Measurements from ENCODE around the gene PPIH. TPM values are rescaled to one million over a fixed set of nuclear protein-coding genes. Genes with fewer than 3 reads are reported as not detected.
"Not testable (repeated sequence)": the region's sequence is repeated elsewhere in the genome, so short reads cannot be mapped to it uniquely, and the experiment has no call there.

Gene PPIH
- total RNA-seq, 1 experiment from 2014 or later, result 42.1 TPM

DNA sequence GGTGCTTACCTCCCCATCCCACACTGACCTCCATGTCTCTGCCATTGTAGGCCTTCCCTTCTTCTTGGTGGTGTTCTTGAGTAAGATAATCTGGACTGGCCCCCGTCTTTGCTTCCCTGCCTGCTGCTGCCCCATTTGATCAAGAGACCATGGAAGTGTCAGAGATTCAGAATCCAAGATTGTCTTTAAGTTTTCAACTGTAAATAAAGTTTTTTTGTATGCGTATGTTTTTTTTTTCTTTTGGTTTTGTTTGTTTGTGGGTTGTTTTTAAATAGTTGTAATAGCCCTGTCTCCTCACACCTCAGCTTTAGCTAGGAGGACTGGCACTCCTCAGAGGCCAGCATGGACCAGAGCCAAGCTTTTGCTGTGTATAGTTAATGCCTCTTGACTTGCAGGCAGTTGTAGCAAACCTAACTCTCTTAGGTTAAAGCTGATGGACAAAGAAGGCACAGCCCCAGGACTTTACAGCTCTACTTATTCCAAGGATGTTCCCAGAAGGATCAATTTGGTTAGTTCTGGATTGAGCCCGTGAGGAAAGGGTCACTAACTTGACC, 18.4 kb downstream of the PPIH start:
- peaks cover 14% of the 10 kb centered on the region for H3K79me2 ChIP-seq (ENCODE audit: low read length)
- no peaks in the 10 kb centered on the region for H3K9me3 ChIP-seq (ENCODE audit: low read length)
- peaks cover 33% of the 10 kb centered on the region for H3K4me1 ChIP-seq (ENCODE audit: low read length)
- no peaks in the 10 kb centered on the region for H3K9me2 ChIP-seq (replicated peaks; ENCODE audit: insufficient read depth, low read length)
- H4K20me1 ChIP-seq (ENCODE audit: insufficient read depth, low read depth, low read length), result no peaks in the 10 kb centered on the region
- H3K9ac ChIP-seq (ENCODE audit: low read length), result no peak overlapping the region
- no peak overlapping the region for H3K27ac ChIP-seq (ENCODE audit: low read length)
- H3K36me3 ChIP-seq (ENCODE audit: insufficient read depth, low read length), result peaks cover 25% of the 10 kb centered on the region; the same call in 1 of the 2 replicates
- H3K4me3 ChIP-seq (ENCODE audit: low read length), result no peak overlapping the region
- no peak for DNase-seq
- no peak overlapping the region for H3K4me2 ChIP-seq (ENCODE audit: low read depth, low read length, poor library complexity, severe bottlenecking)
- no peak overlapping the region for H2AFZ ChIP-seq (ENCODE audit: low read length)
- no peaks in the 10 kb centered on the region for H3K27me3 ChIP-seq (ENCODE audit: low read length)

GRCh38 chr1:42679364-42679983, 21.3 kb downstream of the PPIH start:
- Histone ChIP-seq H3K27me3 (ENCODE audit: low read length) (no peaks in the 10 kb centered on the region), H3K9me2 (replicated peaks; ENCODE audit: insufficient read depth, low read length) (no peaks in the 10 kb centered on the region), H4K20me1 (ENCODE audit: insufficient read depth, low read depth, low read length) (peaks cover 15% of the 10 kb centered on the region), H2AFZ (ENCODE audit: low read length) (no peak overlapping the region), H3K4me1 (ENCODE audit: low read length) (peaks cover 44% of the 10 kb centered on the region), H3K9me3 (ENCODE audit: low read length) (no peaks in the 10 kb centered on the region), H3K9ac (ENCODE audit: low read length) (0 out of 2 replicates have a peak overlapping the region, but pooled peaks have one; percentile 14), H3K36me3 (ENCODE audit: insufficient read depth, low read length) (peaks cover 30% of the 10 kb centered on the region), H3K4me2 (ENCODE audit: low read depth, low read length, poor library complexity, severe bottlenecking) (peak overlapping the region; percentile 79), H3K27ac (ENCODE audit: low read length) (no peak overlapping the region), H3K4me3 (ENCODE audit: low read length) (no peak overlapping the region), H3K79me2 (ENCODE audit: low read length) (peaks cover 34% of the 10 kb centered on the region)
- DNase-seq, result no peak

GRCh38 chr1:42680055-42680454, 21.8 kb downstream of the PPIH start:
- peak overlapping the region; percentile 67 for H3K4me3 ChIP-seq (ENCODE audit: low read length)
- H3K4me1 ChIP-seq (ENCODE audit: low read length), result peaks cover 45% of the 10 kb centered on the region
- no peaks in the 10 kb centered on the region for H3K9me3 ChIP-seq (ENCODE audit: low read length)
- no peak for DNase-seq
- no peak overlapping the region for H2AFZ ChIP-seq (ENCODE audit: low read length)
- peaks cover 31% of the 10 kb centered on the region for H3K36me3 ChIP-seq (ENCODE audit: insufficient read depth, low read length)
- H3K27me3 ChIP-seq (ENCODE audit: low read length), result no peaks in the 10 kb centered on the region
- peak overlapping the region; percentile 79 for H3K4me2 ChIP-seq (ENCODE audit: low read depth, low read length, poor library complexity, severe bottlenecking)
- H4K20me1 ChIP-seq (ENCODE audit: insufficient read depth, low read depth, low read length), result peaks cover 21% of the 10 kb centered on the region
- peaks cover 40% of the 10 kb centered on the region for H3K79me2 ChIP-seq (ENCODE audit: low read length)
- H3K9ac ChIP-seq (ENCODE audit: low read length), result peak overlapping the region; percentile 96
- H3K27ac ChIP-seq (ENCODE audit: low read length), result no peak overlapping the region
- H3K9me2 ChIP-seq (replicated peaks; ENCODE audit: insufficient read depth, low read length), result no peaks in the 10 kb centered on the region

- Histone ChIP-seq H3K27ac (ENCODE audit: low read length) (peak overlapping the region; percentile 75), H3K9ac (ENCODE audit: low read length) (peak overlapping the region; percentile 96), H4K20me1 (ENCODE audit: insufficient read depth, low read depth, low read length) (peaks cover 31% of the 10 kb centered on the region), H3K9me3 (ENCODE audit: low read length) (no peaks in the 10 kb centered on the region), H3K4me1 (ENCODE audit: low read length) (peaks cover 46% of the 10 kb centered on the region), H3K4me3 (ENCODE audit: low read length) (peak overlapping the region; percentile 67), H2AFZ (ENCODE audit: low read length) (no peak overlapping the region; the same call in 1 of the 2 replicates), H3K9me2 (replicated peaks; ENCODE audit: insufficient read depth, low read length) (no peaks in the 10 kb centered on the region), H3K36me3 (ENCODE audit: insufficient read depth, low read length) (peaks cover 36% of the 10 kb centered on the region), H3K27me3 (ENCODE audit: low read length) (no peaks in the 10 kb centered on the region), H3K4me2 (ENCODE audit: low read depth, low read length, poor library complexity, severe bottlenecking) (peak overlapping the region; percentile 79), H3K79me2 (ENCODE audit: low read length) (peaks cover 51% of the 10 kb centered on the region)
- DNase-seq, result peak; percentile 73
These were observed 22.9 kb downstream of the PPIH start for GRCh38 chr1:42680921-42681683.

DNA sequence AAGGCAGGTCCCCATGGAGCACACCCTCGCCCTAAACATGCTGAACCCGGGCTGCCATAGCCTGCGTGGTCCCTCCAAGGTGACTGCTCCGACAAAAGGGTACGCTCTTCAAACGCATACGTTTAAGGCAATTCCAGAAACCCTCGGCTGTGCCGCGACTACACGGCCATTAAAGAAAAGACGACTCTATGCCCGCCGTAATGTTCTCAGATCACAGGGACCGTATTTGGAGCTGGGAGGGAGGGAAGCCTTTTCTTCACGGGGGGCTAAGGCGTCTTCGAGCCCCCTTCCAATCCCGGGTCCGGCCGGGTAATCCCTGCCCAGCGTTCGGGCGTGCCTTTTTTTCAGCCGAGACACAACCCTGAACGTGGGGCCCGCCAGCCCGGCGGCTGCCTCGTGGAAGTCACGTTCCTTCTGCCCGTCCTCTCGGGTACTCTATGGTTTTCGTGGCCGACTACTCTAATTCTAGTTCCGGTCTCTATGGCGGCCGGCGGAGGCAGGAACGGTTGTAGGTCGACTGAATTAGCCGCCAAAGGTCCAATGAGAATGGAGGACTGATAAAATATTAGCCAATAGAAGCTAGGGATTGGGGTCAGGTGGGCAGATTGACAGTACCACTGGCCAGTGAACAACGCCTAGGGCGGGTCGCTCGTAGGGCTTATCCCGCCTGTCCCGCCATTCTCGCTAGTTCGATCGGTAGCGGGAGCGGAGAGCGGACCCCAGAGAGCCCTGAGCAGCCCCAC, 23.7 kb downstream of the PPIH start, which contains the start of gene YBX1:
Gene YBX1 (plus strand): TSS at position 678 of the 743 bp plus-strand sequence. CDS start 148 bp downstream, outside the sequence.
- Histone ChIP-seq H3K36me3 (ENCODE audit: insufficient read depth, low read length) (peaks cover 39% of the 10 kb centered on the region), H3K79me2 (ENCODE audit: low read length) (peaks cover 59% of the 10 kb centered on the region), H3K27me3 (ENCODE audit: low read length) (no peaks in the 10 kb centered on the region), H3K4me3 (ENCODE audit: low read length) (peak within 1 kb of the TSS; percentile 67), H2AFZ (ENCODE audit: low read length) (no peak within 1 kb of the TSS; the same call in 1 of the 2 replicates), H4K20me1 (ENCODE audit: insufficient read depth, low read depth, low read length) (peaks cover 39% of the 10 kb centered on the region), H3K9me3 (ENCODE audit: low read length) (no peaks in the 10 kb centered on the region), H3K4me2 (ENCODE audit: low read depth, low read length, poor library complexity, severe bottlenecking) (peak within 1 kb of the TSS; percentile 97), H3K9me2 (replicated peaks; ENCODE audit: insufficient read depth, low read length) (no peaks in the 10 kb centered on the region), H3K27ac (ENCODE audit: low read length) (peak within 1 kb of the TSS; percentile 75), H3K9ac (ENCODE audit: low read length) (peak within 1 kb of the TSS; percentile 96), H3K4me1 (ENCODE audit: low read length) (peaks cover 54% of the 10 kb centered on the region)
- DNase-seq, result peak; percentile 99

- not testable (repeated sequence) for H3K27me3 ChIP-seq (ENCODE audit: low read length); H3K9me3 ChIP-seq (ENCODE audit: low read length); DNase-seq; H2AFZ ChIP-seq (ENCODE audit: low read length); H3K27ac ChIP-seq (ENCODE audit: low read length); H3K9me2 ChIP-seq (replicated peaks; ENCODE audit: insufficient read depth, low read length); H3K4me2 ChIP-seq (ENCODE audit: low read depth, low read length, poor library complexity, severe bottlenecking)
- peaks cover 59% of the 10 kb centered on the region for H3K4me1 ChIP-seq (ENCODE audit: low read length)
- peak overlapping the region; percentile 87 for H3K9ac ChIP-seq (ENCODE audit: low read length)
- H3K79me2 ChIP-seq (ENCODE audit: low read length), result peaks cover 64% of the 10 kb centered on the region
- peak overlapping the region; percentile 67; the same call in 1 of the 2 replicates for H3K4me3 ChIP-seq (ENCODE audit: low read length)
- H3K36me3 ChIP-seq (ENCODE audit: insufficient read depth, low read length), result peaks cover 41% of the 10 kb centered on the region
- peaks cover 44% of the 10 kb centered on the region for H4K20me1 ChIP-seq (ENCODE audit: insufficient read depth, low read depth, low read length)
These were observed 24.2 kb downstream of the PPIH start for GRCh38 chr1:42682484-42682738.

DNA sequence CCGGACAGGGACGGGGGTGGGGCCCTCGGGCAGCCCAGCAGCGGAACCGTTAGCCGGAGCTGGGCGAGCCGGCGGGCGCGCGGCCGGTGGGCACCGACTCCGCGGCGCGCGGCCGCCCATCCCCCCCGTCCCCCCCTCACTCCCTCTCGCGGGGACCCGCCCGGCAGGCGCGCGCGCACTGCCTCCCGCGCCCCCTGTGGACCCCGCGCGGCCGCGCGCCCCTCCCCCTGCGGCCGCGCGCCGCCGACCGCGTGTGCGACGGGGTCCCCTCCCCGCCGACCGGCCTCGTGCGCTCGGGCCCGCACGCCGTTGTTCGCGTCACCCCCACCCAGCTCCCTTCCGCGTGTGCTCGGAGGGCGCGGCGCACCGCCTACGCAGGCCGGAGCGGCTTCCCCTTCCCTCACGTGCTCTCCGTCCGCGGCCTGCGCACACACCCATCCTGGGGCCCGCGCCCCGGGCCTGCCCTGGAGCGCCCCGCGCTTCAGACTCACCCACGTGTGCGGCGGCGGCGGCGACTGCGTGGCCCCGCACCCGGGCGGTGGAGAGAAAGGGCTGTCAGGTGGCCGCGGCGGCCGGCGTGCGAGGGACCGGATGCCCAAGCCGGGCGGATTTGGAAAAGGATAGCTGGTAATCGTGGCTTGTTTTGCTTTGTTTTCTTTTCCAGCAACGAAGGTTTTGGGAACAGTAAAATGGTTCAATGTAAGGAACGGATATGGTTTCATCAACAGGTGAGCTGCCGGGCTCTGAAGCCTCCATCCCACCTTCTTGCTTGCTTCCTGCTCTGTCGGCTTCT, 24.7 kb downstream of the PPIH start:
- Histone ChIP-seq H3K36me3 (ENCODE audit: insufficient read depth, low read length) (peaks cover 47% of the 10 kb centered on the region), H3K4me3 (ENCODE audit: low read length) (peak overlapping the region; percentile 67), H3K27ac (ENCODE audit: low read length) (peak overlapping the region; percentile 53), H2AFZ (ENCODE audit: low read length) (no peak overlapping the region), H3K9me3 (ENCODE audit: low read length) (no peaks in the 10 kb centered on the region), H3K9ac (ENCODE audit: low read length) (peak overlapping the region; percentile 87), H3K79me2 (ENCODE audit: low read length) (peaks cover 69% of the 10 kb centered on the region), H3K9me2 (replicated peaks; ENCODE audit: insufficient read depth, low read length) (no peaks in the 10 kb centered on the region), H4K20me1 (ENCODE audit: insufficient read depth, low read depth, low read length) (peaks cover 50% of the 10 kb centered on the region), H3K27me3 (ENCODE audit: low read length) (no peaks in the 10 kb centered on the region), H3K4me1 (ENCODE audit: low read length) (peaks cover 64% of the 10 kb centered on the region), H3K4me2 (ENCODE audit: low read depth, low read length, poor library complexity, severe bottlenecking) (peak overlapping the region; percentile 97)
- peak; percentile 85 for DNase-seq

Data from Karpas-422 (cell line).